Measurements from ENCODE around the gene RSPO3. TPM values are rescaled to one million over a fixed set of nuclear protein-coding genes. Genes with fewer than 3 reads are reported as not detected.

Gene RSPO3
- total and polyA plus RNA-seq, 2 of the 4 experiments (the other 2 are of a cell fraction) = not detected

GRCh38 chr6:127147534-127147933 is 29.1 kb downstream of the RSPO3 start:
- Histone ChIP-seq H3K79me1 (ENCODE audit: low read depth in 1 of 2, low read length in 2 of 2) (no peaks in the 10 kb centered on the region), H2BK20ac (ENCODE audit: low read depth, low read length) (no peak overlapping the region), H2BK15ac (ENCODE audit: low read depth, low read length) (no peak overlapping the region), H3K14ac (replicated peaks; ENCODE audit: low read depth, low read length) (no peak overlapping the region), H3K4ac (ENCODE audit: low read depth, low read length) (no peak overlapping the region), H2AK5ac (ENCODE audit: low read depth, low read length) (no peak overlapping the region), H2BK120ac (ENCODE audit: low read depth, low read length) (no peak overlapping the region), H3K23ac (ENCODE audit: low read depth, low read length) (no peak overlapping the region), H2BK5ac (ENCODE audit: low read depth, low read length, poor library complexity, severe bottlenecking) (no peak overlapping the region), H4K8ac (ENCODE audit: low read depth in 2 of 2, low read length in 2 of 2) (no peak overlapping the region), H3K27ac (ENCODE audit: insufficient read depth, low read length) (no peak overlapping the region), H3K36me3 (ENCODE audit: control insufficient read depth, insufficient read depth, low read length) (no peaks in the 10 kb centered on the region), H2AK9ac (replicated peaks; ENCODE audit: low read depth, low read length, poor library complexity) (no peak overlapping the region), H3K4me2 (ENCODE audit: low read depth, low read length) (no peak overlapping the region), H4K20me1 (ENCODE audit: insufficient read depth, low read length) (no peaks in the 10 kb centered on the region), H3K4me3 (ENCODE audit: insufficient read depth, low read depth, low read length) (no peak overlapping the region), H3K9me3 (ENCODE audit: control insufficient read depth, insufficient read depth, low read length) (no peaks in the 10 kb centered on the region), H3K9ac (ENCODE audit: low read depth, low read length) (no peak overlapping the region), H3K27me3 (ENCODE audit: control insufficient read depth, insufficient read depth, low read length) (peaks cover 23% of the 10 kb centered on the region), H4K91ac (ENCODE audit: insufficient read depth, low read depth, low read length) (no peak overlapping the region), H3K56ac (ENCODE audit: extremely low read depth, insufficient read depth, low read length) (no peak overlapping the region), H3K18ac (ENCODE audit: low read depth, low read length) (no peak overlapping the region), H3K9me1 (ENCODE audit: insufficient read depth, low read length) (no peaks in the 10 kb centered on the region), H3K4me1 (ENCODE audit: control insufficient read depth, insufficient read depth, low read length) (no peaks in the 10 kb centered on the region), H2AFZ (replicated peaks; ENCODE audit: low read length, poor library complexity) (no peak overlapping the region), H4K5ac (ENCODE audit: low read depth, low read length) (no peak overlapping the region)
- no peak for TF ChIP-seq MXI1 (IDR thresholded peaks at IDR 0.05; ENCODE audit: borderline replicate concordance, low read depth, low read length)
- TF ChIP-seq CEBPB (IDR thresholded peaks at IDR 0.05; ENCODE audit: low read depth, low read length) = no peak
- no peak for TF ChIP-seq USF2 (IDR thresholded peaks at IDR 0.05; ENCODE audit: low read depth, low read length)
- TF ChIP-seq MAZ (IDR thresholded peaks at IDR 0.05; ENCODE audit: borderline replicate concordance, low read depth, low read length) = no peak
- TF ChIP-seq RCOR1 (IDR thresholded peaks at IDR 0.05; ENCODE audit: insufficient replicate concordance, low read length) = no peak
- no peak for TF ChIP-seq NFE2L2 (IDR thresholded peaks at IDR 0.05; ENCODE audit: low read depth, low read length)
- TF ChIP-seq SMC3 (IDR thresholded peaks at IDR 0.05; ENCODE audit: low read depth, low read length) = no peak
- CTCF ChIA-PET = no interaction called here
- POLR2A ChIA-PET (ENCODE audit: unreplicated experiment) = no interaction called here
- ATAC-seq (ENCODE audit: low read depth) = no peak
- dilution Hi-C loops (cut with HindIII; ENCODE audit: low sequenced_read_pairs, unreplicated experiment) = no loop called here
- no TSS peak for BruUV-seq (replicated peaks)
- DNase-seq = no peak
- in situ Hi-C loops (cut with MboI; ENCODE audit: low sequenced_read_pairs) = no loop called here
- intact Hi-C loops (cut with micrococcal nuclease) = no loop called here
- WGBS, 2 experiments (ENCODE audit: extremely low coverage in 2 of 2, insufficient read length in 1 of 2) = no CpG with 5 or more reads among the region's 2 CpGs

All from IMR-90 (cell line).